HG02981 (cell line): ENCODE measurements around the gene TK2.
"Not testable (repeated sequence)": the region's sequence is repeated elsewhere in the genome, so short reads cannot be mapped to it uniquely, and the experiment has no call there.

Experiments used
- ATAC-seq: cut with Tn5 transposase; IDR thresholded peaks from one replicate; pipeline ENCODE4 v1.9.1; 2021; ENCODE audit warnings: mild to moderate bottlenecking, moderate library complexity; ENCODE audit not compliant: unreplicated experiment

TK2 gene

GRCh38 chr16:66574081-66574480 lies 24.2 kb upstream of the TK2 start:
- ATAC-seq = no peak

DNA sequence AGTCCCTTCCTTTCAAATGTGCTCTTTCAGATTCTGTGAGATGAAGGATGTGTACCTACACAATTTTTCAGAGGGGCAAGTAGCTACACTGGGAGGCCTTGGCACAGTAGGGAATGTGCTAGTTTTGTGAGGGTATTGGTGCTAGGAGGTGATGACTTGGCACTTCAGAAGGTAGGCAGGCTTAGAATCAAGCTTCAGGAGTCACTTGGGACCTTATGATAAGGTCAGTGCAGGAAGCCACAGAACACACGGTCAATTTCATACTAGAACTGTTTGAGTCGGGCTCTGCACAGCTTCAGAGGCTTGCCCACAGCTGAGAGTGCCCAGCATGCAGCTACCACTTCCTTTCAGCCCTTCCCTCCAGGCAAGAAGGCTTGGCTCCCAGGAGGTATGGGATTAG lies 22.4 kb upstream of the TK2 start:
- no peak for ATAC-seq

DNA sequence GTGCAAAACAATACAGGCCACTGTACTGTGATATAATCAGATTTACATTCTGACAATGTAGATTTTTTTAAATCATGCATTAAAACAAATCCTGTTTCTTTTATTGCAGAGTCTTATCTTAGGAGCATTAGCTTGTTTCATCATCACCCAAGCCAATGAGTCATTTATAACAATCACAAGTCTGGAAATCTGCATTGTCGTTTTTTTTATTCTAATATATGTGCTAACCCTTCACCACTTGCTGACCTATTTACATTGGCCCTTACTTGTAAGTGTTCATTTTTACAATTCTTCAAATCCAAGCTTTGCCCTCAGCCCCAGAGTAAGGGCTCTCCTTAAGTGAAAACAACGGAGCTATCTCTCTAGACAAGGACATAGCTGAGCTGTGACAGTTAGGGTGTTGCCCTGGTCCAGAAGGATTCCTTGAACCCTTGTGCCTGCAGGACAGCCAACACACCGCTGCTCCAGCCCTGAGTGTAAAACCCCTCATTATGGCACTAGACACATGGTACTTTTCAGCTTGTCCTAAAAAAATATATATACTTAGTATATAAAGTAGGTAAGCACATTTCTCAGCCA lies 20.0 kb upstream of the TK2 start:
- ATAC-seq = no peak

- no peak for ATAC-seq
Observed at GRCh38 chr16:66569131-66569530, 19.2 kb upstream of the TK2 start.

- no peak for ATAC-seq
Observed at GRCh38 chr16:66568355-66568754, 18.4 kb upstream of the TK2 start.

DNA sequence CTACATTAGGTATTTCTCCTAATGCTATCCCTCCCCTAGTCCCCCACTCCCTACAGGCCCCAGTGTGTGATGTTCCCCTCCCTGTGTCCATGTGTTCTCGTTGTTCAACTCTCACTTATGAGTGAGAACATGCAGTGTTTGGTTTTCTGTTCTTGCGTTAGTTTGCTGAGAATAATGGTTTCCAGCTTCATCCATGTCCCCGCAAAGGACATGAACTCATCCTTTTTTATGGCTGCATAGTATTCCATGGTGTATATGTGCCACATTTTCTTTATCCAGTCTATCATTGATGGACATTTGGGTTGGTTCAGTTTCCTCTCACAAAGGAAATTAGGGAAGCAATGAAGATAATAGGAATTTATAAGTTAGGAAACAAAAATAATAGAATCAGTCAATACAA lies 17.3 kb upstream of the TK2 start:
- not testable (repeated sequence) for ATAC-seq

DNA sequence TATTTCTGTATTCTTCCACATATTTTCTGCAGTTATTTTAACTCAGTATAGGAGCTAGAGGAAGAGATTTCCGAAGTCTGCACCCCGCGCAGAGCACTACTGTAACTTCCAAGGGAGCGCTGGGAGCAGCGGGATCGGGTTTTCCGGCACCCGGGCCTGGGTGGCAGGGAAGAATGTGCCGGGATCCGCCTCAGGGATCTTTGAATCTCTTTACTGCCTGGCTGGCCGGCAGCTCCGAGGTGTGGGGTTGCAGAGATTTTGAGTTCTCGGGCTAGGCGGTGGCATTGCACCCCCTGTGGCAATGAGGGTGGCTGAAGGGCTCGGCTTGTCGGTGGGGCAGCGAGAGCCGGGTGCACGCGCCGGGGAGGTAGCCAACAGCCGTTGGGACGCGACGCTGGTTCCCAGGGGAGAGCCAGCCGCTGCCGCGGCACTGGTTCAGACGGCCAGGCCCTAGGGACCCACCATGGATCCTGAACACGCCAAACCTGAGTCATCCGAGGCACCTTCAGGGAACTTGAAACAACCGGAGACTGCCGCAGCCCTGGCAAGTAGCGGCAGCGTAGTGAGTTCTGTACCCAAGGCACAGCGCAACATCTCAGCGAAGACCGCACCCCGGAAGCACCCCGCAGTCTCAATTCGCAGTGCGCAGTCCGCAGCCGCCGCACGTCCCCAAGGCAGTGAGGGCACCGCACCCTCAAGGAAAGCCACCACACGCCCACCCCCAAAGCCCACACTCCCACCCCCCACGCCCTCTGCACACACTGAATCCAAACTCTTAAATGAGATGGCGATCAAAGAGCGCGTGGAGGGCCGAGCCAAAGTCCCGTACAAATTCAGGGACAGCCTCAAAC lies 16.4 kb upstream of the TK2 start, which contains the start of gene CMTM1:
Gene CMTM1, plus strand, starts transcription at position 389 of the 851 bp plus-strand sequence. Its CDS starts 75 bp downstream, at position 464.
- ATAC-seq = no peak

GRCh38 chr16:66563574-66564334 lies 13.8 kb upstream of the TK2 start:
- ATAC-seq = no peak

GRCh38 chr16:66562986-66563385 lies 13.1 kb upstream of the TK2 start:
- ATAC-seq = no peak

GRCh38 chr16:66562409-66562808 lies 12.5 kb upstream of the TK2 start:
- ATAC-seq = no peak

- no peak for ATAC-seq
Observed at GRCh38 chr16:66561381-66562080, 11.6 kb upstream of the TK2 start.

GRCh38 chr16:66560107-66560506 lies 10.2 kb upstream of the TK2 start:
- no peak for ATAC-seq

GRCh38 chr16:66554495-66554894 lies 4.6 kb upstream of the TK2 start:
- no peak for ATAC-seq

GRCh38 chr16:66554021-66554420 lies 4.1 kb upstream of the TK2 start:
- ATAC-seq = no peak

GRCh38 chr16:66553223-66553622 lies 3.3 kb upstream of the TK2 start:
- ATAC-seq = no peak

DNA sequence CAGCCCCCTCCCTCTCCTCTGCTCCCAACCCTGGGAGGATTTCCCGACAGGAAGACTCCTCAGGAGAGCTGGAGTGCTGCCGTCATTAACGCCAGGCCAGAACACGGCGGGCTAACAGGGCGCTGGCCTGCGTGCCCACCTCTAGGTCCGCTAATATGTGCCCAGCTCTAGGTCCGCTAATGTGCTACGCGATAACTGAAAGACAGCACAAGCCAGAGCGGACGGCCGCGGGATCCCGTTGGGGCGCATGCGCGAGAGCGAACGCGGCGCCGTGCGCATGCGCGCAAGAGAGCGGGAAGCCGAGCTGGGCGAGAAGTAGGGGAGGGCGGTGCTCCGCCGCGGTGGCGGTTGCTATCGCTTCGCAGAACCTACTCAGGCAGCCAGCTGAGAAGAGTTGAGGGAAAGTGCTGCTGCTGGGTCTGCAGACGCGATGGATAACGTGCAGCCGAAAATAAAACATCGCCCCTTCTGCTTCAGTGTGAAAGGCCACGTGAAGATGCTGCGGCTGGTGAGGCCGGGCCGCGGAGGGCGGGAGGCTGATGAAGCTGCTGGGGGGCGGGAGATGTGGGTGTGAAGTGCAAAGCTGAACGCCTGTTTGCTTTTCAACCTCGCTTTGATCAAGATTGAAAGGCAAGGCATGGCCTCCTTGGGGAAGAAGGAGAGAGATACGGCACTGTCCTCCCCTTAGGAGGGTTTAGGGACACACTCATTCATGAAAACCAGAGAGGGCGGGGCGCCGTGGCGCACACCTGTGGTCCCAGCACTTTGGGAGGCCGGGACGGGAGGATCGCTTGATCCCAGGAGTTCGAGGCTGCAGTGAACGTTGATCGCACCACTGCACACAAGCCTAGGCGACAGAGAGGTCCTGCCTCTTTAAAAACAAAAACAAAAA lies 2.6 kb upstream of the TK2 start, which contains the start of gene CKLF:
Gene CKLF, plus strand, starts transcription at position 291 of the 892 bp plus-strand sequence. Its CDS starts 140 bp downstream, at position 431.
- ATAC-seq = peak; percentile 62

- peak; percentile 3 for ATAC-seq
Observed at GRCh38 chr16:66551788-66552285, 1.9 kb upstream of the TK2 start.

DNA sequence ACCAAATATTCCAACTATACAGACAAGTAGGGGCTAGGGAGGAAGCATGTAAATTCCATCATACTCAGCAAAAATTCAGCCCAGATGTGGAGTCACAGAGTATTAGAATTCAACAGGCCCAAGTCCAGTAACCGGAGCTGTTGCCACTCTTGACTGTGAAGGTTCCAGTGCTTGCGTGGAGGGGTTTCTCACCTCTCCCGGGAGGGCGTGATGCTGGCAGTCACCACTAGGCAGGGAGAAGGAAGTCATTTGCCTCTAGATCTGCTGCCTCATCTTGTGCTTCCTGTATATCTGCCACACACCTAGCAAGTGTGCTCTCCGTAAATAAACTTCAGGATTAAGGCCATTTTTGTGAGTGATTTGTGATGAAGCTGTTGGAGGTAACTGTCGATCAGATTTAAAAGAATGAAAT lies 1.4 kb upstream of the TK2 start:
- ATAC-seq = no peak

DNA sequence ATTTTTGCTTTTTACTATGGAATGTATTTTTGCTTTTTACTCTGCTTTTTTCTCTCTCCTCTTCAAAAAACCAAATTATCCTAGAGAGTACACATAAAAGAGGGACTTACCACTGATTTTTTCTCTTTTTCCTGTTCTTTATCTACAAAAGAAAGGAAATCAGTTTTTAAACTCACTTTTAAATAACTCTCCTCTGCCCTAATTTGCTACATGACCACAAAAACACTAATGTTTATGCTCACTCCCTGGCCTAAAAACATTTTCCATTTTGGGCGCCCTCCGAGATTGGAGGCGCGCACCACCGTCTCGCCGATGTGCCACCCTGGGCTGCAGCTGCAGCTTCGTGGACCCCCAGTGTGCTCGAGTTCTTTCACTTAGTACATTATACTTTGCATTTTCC lies 1.1 kb downstream of the TK2 start:
- no peak for ATAC-seq

GRCh38 chr16:66548068-66548467 lies 1.9 kb downstream of the TK2 start:
- no peak for ATAC-seq
